ENCODE data around the gene TXNDC5.
"Not testable (repeated sequence)": the region's sequence is repeated elsewhere in the genome, so short reads cannot be mapped to it uniquely, and the experiment has no call there.

TXNDC5 gene

GRCh38 chr6:7912736-7913517 lies 2.3 kb upstream of the TXNDC5 start:
- no peak for DNase-seq

GRCh38 chr6:7912024-7912423 lies 1.4 kb upstream of the TXNDC5 start:
- no peak for DNase-seq

GRCh38 chr6:7911345-7911725 lies 747 bp upstream of the TXNDC5 start:
- no peak for DNase-seq

- peak in 2 of 6 experiments; percentile 26 to 45 for DNase-seq
Measured at GRCh38 chr6:7910298-7910653, 312 bp downstream of the TXNDC5 start.

- peak in 1 of 6 experiments; percentile 3 for DNase-seq
Measured at GRCh38 chr6:7909323-7910276, 988 bp downstream of the TXNDC5 start.

GRCh38 chr6:7907159-7907558 lies 3.4 kb downstream of the TXNDC5 start:
- DNase-seq, result no peak

GRCh38 chr6:7906741-7907140 lies 3.8 kb downstream of the TXNDC5 start:
- no peak for DNase-seq

GRCh38 chr6:7905416-7905815 lies 5.2 kb downstream of the TXNDC5 start:
- no peak for DNase-seq

GRCh38 chr6:7904654-7905319 lies 5.8 kb downstream of the TXNDC5 start:
- DNase-seq, result no peak

GRCh38 chr6:7903673-7904072 lies 6.9 kb downstream of the TXNDC5 start:
- DNase-seq, result no peak

GRCh38 chr6:7902867-7903266 lies 7.7 kb downstream of the TXNDC5 start:
- DNase-seq, result no peak

- DNase-seq, result no peak
Measured at GRCh38 chr6:7902221-7902620, 8.4 kb downstream of the TXNDC5 start.

GRCh38 chr6:7901780-7902179 lies 8.8 kb downstream of the TXNDC5 start:
- no peak for DNase-seq

GRCh38 chr6:7901056-7901455 lies 9.5 kb downstream of the TXNDC5 start:
- no peak for DNase-seq

- DNase-seq, result no peak
Measured at GRCh38 chr6:7900621-7901020, 10.0 kb downstream of the TXNDC5 start.

- DNase-seq, result no peak
Measured at GRCh38 chr6:7899889-7900213, 10.7 kb downstream of the TXNDC5 start.

- DNase-seq, result no peak
Measured at GRCh38 chr6:7899101-7899888, 11.3 kb downstream of the TXNDC5 start.

- not testable (repeated sequence) for DNase-seq
Measured at GRCh38 chr6:7898193-7898586, 12.4 kb downstream of the TXNDC5 start.

- DNase-seq, result no peak
Measured at GRCh38 chr6:7897461-7898192, 13.0 kb downstream of the TXNDC5 start.

- DNase-seq, result no peak
Measured at GRCh38 chr6:7896465-7896987, 14.1 kb downstream of the TXNDC5 start.

- DNase-seq, result no peak
Measured at GRCh38 chr6:7895125-7895423, 15.5 kb downstream of the TXNDC5 start.
